ENCODE data around the gene NPAS2. TPM values are rescaled to one million over a fixed set of nuclear protein-coding genes. Genes with fewer than 3 reads are reported as not detected.

Gene NPAS2
- total RNA-seq, 6 donors from 2014 or later = 13.8 to 52.5 (median 23.0) TPM

DNA sequence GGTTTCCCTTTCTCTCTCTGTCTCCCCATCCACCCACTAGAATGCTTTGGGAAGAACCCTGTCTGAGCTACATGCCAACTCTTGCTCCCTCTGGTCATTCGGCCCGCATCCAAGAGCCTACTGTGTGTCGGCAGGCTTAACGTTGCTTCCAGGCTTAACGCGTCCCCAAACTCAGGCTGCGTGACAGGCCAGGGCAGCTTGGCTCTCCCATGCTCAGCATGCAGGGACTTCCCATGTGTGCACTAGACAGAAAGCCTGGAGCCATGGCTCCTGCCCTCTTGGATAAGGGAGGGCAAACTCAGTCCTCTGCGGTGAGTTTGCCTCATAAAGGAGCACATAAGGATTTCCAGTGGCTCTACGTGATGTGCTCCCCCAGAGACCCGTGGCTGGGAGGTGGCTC lies 225.4 kb downstream of the NPAS2 start:
- Histone ChIP-seq H3K9me3 (no peaks in the 10 kb centered on the region), H3K4me1 (peaks cover 0 to 4% (median 0%) of the 10 kb centered on the region in 4 donors), H3K27ac (no peak overlapping the region), H3K27me3 (no peaks in the 10 kb centered on the region), H3K4me3 (no peak overlapping the region), H3K36me3 (peaks cover 0 to 33% (median 2%) of the 10 kb centered on the region in 4 donors)
- ATAC-seq (ENCODE audit: low FRiP score in 2 of 2) = no peak
- TF ChIP-seq POLR2AphosphoS5 (IDR thresholded peaks at IDR 0.05) (no peak), EP300 (IDR thresholded peaks at IDR 0.05) (no peak), POLR2A (IDR thresholded peaks at IDR 0.05) (no peak)
- TF ChIP-seq, protein P1, sequence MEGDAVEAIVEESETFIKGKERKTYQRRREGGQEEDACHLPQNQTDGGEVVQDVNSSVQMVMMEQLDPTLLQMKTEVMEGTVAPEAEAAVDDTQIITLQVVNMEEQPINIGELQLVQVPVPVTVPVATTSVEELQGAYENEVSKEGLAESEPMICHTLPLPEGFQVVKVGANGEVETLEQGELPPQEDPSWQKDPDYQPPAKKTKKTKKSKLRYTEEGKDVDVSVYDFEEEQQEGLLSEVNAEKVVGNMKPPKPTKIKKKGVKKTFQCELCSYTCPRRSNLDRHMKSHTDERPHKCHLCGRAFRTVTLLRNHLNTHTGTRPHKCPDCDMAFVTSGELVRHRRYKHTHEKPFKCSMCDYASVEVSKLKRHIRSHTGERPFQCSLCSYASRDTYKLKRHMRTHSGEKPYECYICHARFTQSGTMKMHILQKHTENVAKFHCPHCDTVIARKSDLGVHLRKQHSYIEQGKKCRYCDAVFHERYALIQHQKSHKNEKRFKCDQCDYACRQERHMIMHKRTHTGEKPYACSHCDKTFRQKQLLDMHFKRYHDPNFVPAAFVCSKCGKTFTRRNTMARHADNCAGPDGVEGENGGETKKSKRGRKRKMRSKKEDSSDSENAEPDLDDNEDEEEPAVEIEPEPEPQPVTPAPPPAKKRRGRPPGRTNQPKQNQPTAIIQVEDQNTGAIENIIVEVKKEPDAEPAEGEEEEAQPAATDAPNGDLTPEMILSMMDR (IDR thresholded peaks at IDR 0.05) = no peak
- 96% methylated on average over 7 to 10 of the region's 10 CpGs for WGBS, 2 donors
- no peak for DNase-seq

Other genes with a start within 250 kb of the NPAS2 start
- 1,000 to 10,000 TPM in 4 of 6 donors, 100 to 1,000 TPM in 2; 422 to 1,166 (median 1,010) TPM for gene RPL31, start 182.2 kb downstream of the NPAS2 start, total RNA-seq

All from upper lobe of left lung (tissue), 6 donors.